Gastrocnemius medialis (tissue), 4 donors: ENCODE results near the gene ARVCF. TPM values are rescaled to one million over a fixed set of nuclear protein-coding genes. Genes with fewer than 3 reads are reported as not detected.

Experiments used
- ATAC-seq, 2 donors: fragments of 150-250 bp; one replicate each; pipeline ENCODE4 v1.9.1; 2016
- DNase-seq, 2 donors: peaks; one replicate each; pipeline ENCODE4 v3.0.0-alpha.2; 2019
- H3K27ac ChIP-seq, 4 donors: fragments of 200-600 bp; sonication (generic); 1 replicate in 1 of 4; 2 replicates in 3 of 4; pipeline ENCODE4 v1.5.1; 2016 to 2018; ENCODE audit warnings: mild to moderate bottlenecking in 2 of 4, moderate library complexity in 1 of 4
- H3K27me3 ChIP-seq, 3 donors: fragments of 200-600 bp; sonication (generic) in 2 of 3; 1 replicate in 1 of 3; 2 replicates in 2 of 3; pipeline versions ENCODE4 v1.5.1 to v1.6.0; 2016 to 2019; ENCODE audit warnings: mild to moderate bottlenecking in 1 of 3, moderate library complexity in 1 of 3
- H3K36me3 ChIP-seq, 2 donors: fragments of 200-600 bp; sonication (generic) in 1 of 2; one replicate each; pipeline ENCODE4 v1.5.1; 2017 to 2018
- H3K4me1 ChIP-seq, 2 donors: fragments of 200-600 bp; sonication (generic) in 1 of 2; one replicate each; pipeline ENCODE4 v1.5.1; 2016 to 2017; ENCODE audit warnings: mild to moderate bottlenecking in 2 of 2
- H3K4me3 ChIP-seq, 4 donors: fragments of 200-600 bp; sonication (generic) in 3 of 4; 1 replicate in 1 of 4; 2 replicates in 3 of 4; pipeline ENCODE4 v1.5.1; 2016 to 2019; ENCODE audit warnings: mild to moderate bottlenecking in 2 of 4
- H3K9me3 ChIP-seq, 3 donors: fragments of 200-600 bp; sonication (generic) in 2 of 3; 1 replicate in 1 of 3; 2 replicates in 2 of 3; pipeline ENCODE4 v1.5.1; 2016 to 2019
- CTCF ChIP-seq, 5 experiments: fragments of 450-650 bp in 3 of 5; fragments of 200-600 bp in 2 of 5; sonication (generic) in 2 of 5; IDR thresholded peaks in 4 of 5; conservative IDR thresholded peaks in 1 of 5; 1 replicate in 4 of 5; 2 replicates in 1 of 5; pipeline ENCODE4 v1.5.1; 2016 to 2019; ENCODE audit warnings: antibody characterized with exemption in 5 of 5, mild to moderate bottlenecking in 3 of 5, moderate library complexity in 3 of 5
- POLR2A ChIP-seq, 2 donors: fragments of 450-650 bp; IDR thresholded peaks; one replicate each; pipeline ENCODE4 v1.6.1; 2017; ENCODE audit warnings: antibody characterized with exemption in 2 of 2, mild to moderate bottlenecking in 2 of 2, moderate library complexity in 2 of 2
- in situ Hi-C, 4 donors: fragments of 200-750 bp; cut with MboI; loops; one replicate each; pipeline versions ENCODE4 v1.15.0 to v1.8.0; 2017; ENCODE audit warnings: low sequenced_read_pairs in 4 of 4
- intact Hi-C: fragments of 100-400 bp; cut with DNase I; formaldehyde crosslinking; loops from one replicate; pipeline ENCODE4 v1.15.1; 2023; ENCODE audit warnings: low total_unique reads
- total RNA-seq, 4 donors: library from RNA; depleted of rRNA; stranded (reverse); fragments of >200 nt; gene quantifications; one replicate each; pipeline versions ENCODE4 v1.1.0 to v1.2.3, GENCODE V29; 2016

The ARVCF gene
- total RNA-seq, 4 donors from 2014 or later = 6.9 to 19.6 (median 18.0) TPM

- intact Hi-C loops (no loop called here), in situ Hi-C loops (no loop called here)
- peaks cover 0 to 31% of the 10 kb centered on the region in 2 donors for H3K36me3 ChIP-seq
- no peak overlapping the region for H3K4me3 ChIP-seq
- H3K9me3 ChIP-seq = no peaks in the 10 kb centered on the region
- no peak overlapping the region for H3K27ac ChIP-seq
- no peaks in the 10 kb centered on the region for H3K27me3 ChIP-seq
- ATAC-seq (no peak), DNase-seq (no peak)
- peaks cover 13 to 17% of the 10 kb centered on the region in 2 donors for H3K4me1 ChIP-seq
- TF ChIP-seq CTCF (IDR thresholded peaks at IDR 0.05 in 4 of 5, conservative IDR thresholded peaks at IDR 0.05 in 1 of 5) = no peak
- no peak for TF ChIP-seq POLR2A (IDR thresholded peaks at IDR 0.05)
Observed at GRCh38 chr22:19963863-19964642, 52.6 kb downstream of the ARVCF start.

GRCh38 chr22:19962909-19963806 is 53.5 kb downstream of the ARVCF start:
- intact Hi-C loops = no loop called here
- ATAC-seq = no peak
- no peak for DNase-seq
- no peak for TF ChIP-seq POLR2A (IDR thresholded peaks at IDR 0.05)
- no peak for TF ChIP-seq CTCF (IDR thresholded peaks at IDR 0.05 in 4 of 5, conservative IDR thresholded peaks at IDR 0.05 in 1 of 5)
- Histone ChIP-seq H3K9me3 (no peaks in the 10 kb centered on the region), H3K4me1 (peaks cover 13 to 17% of the 10 kb centered on the region in 2 donors), H3K27me3 (no peaks in the 10 kb centered on the region), H3K4me3 (no peak overlapping the region), H3K27ac (no peak overlapping the region), H3K36me3 (peaks cover 0 to 24% of the 10 kb centered on the region in 2 donors)
- in situ Hi-C loops = no loop called here

GRCh38 chr22:19962246-19962908 is 54.2 kb downstream of the ARVCF start:
- Histone ChIP-seq H3K9me3 (no peaks in the 10 kb centered on the region), H3K4me3 (no peak overlapping the region), H3K4me1 (peaks cover 13 to 17% of the 10 kb centered on the region in 2 donors), H3K27me3 (no peaks in the 10 kb centered on the region), H3K27ac (no peak overlapping the region), H3K36me3 (peaks cover 0 to 17% of the 10 kb centered on the region in 2 donors)
- no peak for TF ChIP-seq POLR2A (IDR thresholded peaks at IDR 0.05)
- peak; percentile 17 to 55 (median 39) for TF ChIP-seq CTCF (IDR thresholded peaks at IDR 0.05 in 4 of 5, conservative IDR thresholded peaks at IDR 0.05 in 1 of 5)
- DNase-seq (peak in 1 of 2 donors; percentile 57), ATAC-seq (peak in 1 of 2 donors; percentile 24)
- in situ Hi-C loops (no loop called here), intact Hi-C loops (no loop called here)

- no peak for DNase-seq
- no peaks in the 10 kb centered on the region for H3K9me3 ChIP-seq
- no peak for ATAC-seq
- H3K36me3 ChIP-seq = peaks cover 0 to 17% of the 10 kb centered on the region in 2 donors
- TF ChIP-seq CTCF (IDR thresholded peaks at IDR 0.05 in 4 of 5, conservative IDR thresholded peaks at IDR 0.05 in 1 of 5) (no peak), POLR2A (IDR thresholded peaks at IDR 0.05) (no peak)
- no peaks in the 10 kb centered on the region for H3K27me3 ChIP-seq
- H3K27ac ChIP-seq = no peak overlapping the region
- no peak overlapping the region for H3K4me3 ChIP-seq
- in situ Hi-C loops = no loop called here
- intact Hi-C loops = loop anchor here (1.0 kb wide), 1 partner anchor 19 kb away; no protein-coding TSS in a partner anchor
- H3K4me1 ChIP-seq = peaks cover 13 to 17% of the 10 kb centered on the region in 2 donors
Observed at GRCh38 chr22:19961868-19962245, 54.8 kb downstream of the ARVCF start.
